GM18907 (cell line): ENCODE data around the gene RSF1.
"Not testable (repeated sequence)": the region's sequence is repeated elsewhere in the genome, so short reads cannot be mapped to it uniquely, and the experiment has no call there.

ENCODE experiments used
- ATAC-seq: cut with Tn5 transposase; IDR thresholded peaks from one replicate; pipeline ENCODE4 v1.9.1; 2021; ENCODE audit warnings: mild to moderate bottlenecking, moderate library complexity; ENCODE audit not compliant: unreplicated experiment

RSF1 gene, protein sequence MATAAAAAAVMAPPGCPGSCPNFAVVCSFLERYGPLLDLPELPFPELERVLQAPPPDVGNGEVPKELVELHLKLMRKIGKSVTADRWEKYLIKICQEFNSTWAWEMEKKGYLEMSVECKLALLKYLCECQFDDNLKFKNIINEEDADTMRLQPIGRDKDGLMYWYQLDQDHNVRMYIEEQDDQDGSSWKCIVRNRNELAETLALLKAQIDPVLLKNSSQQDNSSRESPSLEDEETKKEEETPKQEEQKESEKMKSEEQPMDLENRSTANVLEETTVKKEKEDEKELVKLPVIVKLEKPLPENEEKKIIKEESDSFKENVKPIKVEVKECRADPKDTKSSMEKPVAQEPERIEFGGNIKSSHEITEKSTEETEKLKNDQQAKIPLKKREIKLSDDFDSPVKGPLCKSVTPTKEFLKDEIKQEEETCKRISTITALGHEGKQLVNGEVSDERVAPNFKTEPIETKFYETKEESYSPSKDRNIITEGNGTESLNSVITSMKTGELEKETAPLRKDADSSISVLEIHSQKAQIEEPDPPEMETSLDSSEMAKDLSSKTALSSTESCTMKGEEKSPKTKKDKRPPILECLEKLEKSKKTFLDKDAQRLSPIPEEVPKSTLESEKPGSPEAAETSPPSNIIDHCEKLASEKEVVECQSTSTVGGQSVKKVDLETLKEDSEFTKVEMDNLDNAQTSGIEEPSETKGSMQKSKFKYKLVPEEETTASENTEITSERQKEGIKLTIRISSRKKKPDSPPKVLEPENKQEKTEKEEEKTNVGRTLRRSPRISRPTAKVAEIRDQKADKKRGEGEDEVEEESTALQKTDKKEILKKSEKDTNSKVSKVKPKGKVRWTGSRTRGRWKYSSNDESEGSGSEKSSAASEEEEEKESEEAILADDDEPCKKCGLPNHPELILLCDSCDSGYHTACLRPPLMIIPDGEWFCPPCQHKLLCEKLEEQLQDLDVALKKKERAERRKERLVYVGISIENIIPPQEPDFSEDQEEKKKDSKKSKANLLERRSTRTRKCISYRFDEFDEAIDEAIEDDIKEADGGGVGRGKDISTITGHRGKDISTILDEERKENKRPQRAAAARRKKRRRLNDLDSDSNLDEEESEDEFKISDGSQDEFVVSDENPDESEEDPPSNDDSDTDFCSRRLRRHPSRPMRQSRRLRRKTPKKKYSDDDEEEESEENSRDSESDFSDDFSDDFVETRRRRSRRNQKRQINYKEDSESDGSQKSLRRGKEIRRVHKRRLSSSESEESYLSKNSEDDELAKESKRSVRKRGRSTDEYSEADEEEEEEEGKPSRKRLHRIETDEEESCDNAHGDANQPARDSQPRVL (N-terminal part only)

DNA sequence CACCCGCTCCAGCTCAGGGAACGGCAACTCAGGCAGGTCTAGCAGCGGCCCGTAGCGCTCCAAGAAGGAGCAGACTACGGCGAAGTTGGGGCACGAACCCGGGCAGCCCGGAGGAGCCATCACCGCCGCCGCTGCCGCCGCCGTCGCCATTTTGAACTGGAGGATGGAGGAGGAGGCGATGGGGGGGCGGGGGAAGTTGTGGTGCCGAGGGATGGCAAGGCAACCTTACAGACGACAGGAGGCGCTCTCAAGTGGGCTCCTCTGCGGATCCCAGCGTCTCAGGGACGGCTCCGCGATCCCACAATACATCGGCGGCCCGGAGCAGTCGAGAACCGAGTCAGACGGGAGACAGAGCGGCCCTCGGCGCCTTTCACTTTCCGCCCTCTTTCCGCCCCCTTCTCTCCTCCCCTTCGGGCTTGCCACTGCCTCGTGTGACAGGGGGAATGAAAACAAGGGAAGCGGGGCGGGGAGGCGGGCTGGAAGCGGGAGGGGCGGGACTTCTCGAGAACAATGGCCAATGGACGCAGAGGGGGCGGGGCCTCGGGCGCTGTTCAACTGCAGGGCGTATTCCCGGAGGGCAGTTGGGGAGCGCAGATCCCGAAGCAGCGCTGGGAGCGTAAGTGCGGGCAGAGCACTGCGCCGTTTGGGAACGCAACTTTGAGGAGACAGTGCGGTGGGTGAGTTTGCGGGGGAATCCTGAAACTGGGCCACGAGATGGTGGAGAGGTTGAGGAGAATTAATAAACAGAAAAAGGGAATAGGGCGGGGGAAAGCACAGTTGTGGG lies at the start of gene RSF1, which contains the start of gene AAMDC:
RSF1 (minus strand) TSS at position 158 of the 784 bp plus-strand sequence; CDS start at position 150, 8 bp downstream.
AAMDC (plus strand) TSS at position 580 of the 784 bp plus-strand sequence. CDS start 21,353 bp downstream, outside the sequence.
- peak; percentile 86 for ATAC-seq

DNA sequence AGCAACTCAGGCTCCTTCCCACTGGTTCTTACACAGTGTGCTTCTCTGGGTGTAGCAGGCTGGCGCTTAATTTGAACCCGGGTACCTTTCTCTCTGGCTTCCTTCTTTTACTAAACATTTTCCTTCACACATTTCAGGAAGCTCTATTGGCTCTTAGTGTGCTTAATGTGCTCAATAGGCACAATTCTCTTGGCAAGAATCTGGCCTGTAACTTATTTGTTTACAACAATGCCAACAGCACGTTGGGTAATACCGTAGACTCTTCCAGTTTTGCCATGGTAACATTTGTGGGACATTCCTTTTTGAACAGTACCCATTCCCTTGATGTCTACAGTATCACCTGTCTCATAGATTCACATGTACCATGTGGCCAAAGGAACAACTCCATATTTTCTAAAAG lies 48.2 kb upstream of the RSF1 start:
- ATAC-seq, result no peak

DNA sequence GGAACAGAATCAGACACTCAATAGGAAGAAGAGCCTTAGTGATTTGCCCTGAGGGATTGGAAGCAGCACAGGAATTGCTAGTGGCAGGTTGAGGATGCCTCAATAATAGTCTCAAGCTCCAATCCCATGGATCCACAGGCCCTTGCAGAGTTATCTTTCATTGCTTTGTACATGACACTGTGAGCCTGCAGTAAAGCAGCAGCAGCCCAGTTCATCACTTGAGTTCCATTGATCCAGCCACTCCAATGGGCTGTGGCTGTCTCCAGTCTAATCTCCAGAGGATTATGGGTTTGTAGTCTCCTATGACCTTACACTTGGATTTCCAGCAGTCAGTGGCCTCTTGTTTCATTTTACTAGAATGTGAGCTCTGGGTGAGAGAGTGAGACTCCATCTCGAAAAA lies 45.8 kb upstream of the RSF1 start:
- no peak for ATAC-seq

DNA sequence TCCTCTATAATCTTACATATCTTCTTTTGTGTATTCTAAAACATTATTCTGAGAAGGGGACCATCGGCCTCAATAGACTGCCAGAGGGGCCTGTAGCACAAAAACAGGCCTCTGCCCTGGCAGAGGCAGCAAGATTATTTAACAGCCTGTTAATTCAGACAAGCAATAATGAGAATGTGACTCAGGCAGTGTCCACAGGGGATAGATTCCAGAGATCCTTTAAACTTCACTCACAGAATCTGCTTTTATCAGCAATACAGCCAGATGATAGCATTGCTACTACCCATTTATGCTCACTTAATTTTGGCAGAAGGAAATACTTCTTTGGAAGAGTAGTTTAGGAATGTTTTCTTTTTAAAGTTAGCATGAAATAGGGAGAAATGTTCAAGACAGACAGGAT lies 45.3 kb upstream of the RSF1 start:
- ATAC-seq, result no peak

DNA sequence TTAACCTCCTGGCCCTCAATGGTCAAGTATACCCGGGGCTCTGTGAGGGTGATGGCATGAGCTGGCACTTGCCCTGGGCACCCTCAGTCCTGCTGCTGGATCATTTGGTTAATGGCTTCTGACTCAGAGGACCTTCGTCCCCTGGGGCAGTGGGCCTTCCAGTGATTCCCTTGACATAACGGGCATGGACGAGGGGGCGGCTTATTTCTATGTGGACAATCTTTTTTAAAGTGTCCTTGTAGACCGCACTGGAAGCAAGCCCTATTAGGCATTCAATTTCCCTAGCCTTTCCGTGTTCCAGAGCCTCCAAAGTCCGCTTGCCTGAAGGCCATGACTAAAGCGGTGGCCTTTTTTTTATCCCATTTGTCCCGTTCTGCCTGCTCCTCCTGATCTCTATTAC lies 40.9 kb upstream of the RSF1 start:
- not testable (repeated sequence) for ATAC-seq

DNA sequence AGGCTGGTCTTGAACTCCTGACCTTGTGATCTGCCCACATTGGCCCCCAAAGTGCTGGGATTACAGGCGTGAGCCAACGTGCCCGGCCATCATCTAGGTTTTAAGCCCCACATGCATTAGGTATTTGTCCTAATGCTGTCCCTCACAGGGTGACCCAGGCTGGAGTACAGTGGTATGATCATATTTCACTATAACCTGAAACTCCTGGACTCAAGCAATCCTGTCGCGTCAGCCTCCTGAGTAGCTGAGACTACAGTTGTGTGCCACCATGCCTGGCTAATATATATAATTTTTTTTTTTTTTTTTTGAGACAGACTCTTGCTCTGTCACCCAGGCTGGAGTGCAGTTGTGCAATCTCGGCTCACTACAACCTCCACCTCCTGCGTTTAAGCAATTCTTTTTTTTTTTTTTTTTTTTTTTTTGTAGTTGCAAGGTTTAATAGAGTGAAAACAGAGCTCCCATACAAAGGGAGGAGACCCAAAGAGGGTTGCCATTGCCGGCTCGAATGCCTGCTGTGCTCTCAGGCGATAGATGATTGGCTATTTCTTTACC lies 37.5 kb upstream of the RSF1 start:
- ATAC-seq, result not testable (repeated sequence)

DNA sequence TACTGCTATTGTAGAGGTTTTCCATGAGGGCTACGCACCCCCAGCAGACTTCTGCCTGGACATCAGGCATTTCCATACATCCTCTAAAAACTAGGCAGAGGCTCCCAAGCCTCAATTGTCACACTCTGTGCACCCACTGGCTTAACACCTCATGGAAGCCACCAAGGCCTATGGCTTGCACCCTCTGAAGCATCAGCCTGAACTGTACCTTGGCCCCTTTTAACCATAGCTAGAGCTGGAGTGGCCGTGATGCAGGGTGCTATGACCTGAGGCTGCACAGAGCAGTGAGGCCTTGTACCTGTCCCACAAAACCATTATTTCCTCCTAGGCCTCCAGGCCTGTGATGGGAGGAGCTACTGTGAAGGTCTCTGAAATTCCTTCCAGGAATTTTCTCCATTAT lies 34.3 kb upstream of the RSF1 start:
- no peak for ATAC-seq

DNA sequence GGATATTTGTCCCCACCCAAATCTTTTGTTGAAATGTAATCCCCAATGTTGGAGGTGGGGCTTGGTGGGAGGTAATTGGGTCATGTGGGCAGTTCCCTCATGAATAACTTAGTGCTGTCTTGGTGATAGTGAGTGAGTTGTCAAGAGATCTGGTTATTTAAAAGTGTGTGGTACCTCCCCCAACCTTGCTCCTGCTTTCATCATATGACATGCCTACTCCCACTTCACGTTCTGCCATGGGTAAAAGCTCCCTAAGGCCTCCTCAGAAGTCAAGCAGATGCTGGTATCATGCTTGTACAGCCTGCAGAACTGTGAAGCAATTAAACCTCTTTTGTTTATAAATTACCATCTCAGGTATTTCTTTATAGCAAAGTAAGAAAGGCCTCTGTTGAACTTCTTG lies 31.0 kb upstream of the RSF1 start:
- no peak for ATAC-seq

DNA sequence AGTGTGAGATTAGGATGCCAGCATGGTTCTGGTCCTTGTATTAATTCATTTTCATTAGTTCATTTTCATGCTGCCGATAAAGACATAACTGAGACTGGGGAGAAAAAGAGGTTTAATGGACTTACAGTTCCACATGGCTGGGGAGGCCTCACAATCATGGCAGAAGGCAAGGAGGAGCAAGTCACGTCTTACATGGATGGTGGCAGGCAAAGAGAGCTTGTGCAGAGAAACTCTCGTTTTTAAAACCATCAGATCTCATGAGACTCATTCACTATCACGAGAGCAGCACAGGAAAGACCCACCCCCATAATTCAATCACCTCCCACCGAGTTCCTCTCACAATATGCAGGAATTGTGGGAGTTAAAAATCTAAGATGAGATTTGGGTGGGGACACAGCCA lies 23.2 kb upstream of the RSF1 start:
- not testable (repeated sequence) for ATAC-seq

DNA sequence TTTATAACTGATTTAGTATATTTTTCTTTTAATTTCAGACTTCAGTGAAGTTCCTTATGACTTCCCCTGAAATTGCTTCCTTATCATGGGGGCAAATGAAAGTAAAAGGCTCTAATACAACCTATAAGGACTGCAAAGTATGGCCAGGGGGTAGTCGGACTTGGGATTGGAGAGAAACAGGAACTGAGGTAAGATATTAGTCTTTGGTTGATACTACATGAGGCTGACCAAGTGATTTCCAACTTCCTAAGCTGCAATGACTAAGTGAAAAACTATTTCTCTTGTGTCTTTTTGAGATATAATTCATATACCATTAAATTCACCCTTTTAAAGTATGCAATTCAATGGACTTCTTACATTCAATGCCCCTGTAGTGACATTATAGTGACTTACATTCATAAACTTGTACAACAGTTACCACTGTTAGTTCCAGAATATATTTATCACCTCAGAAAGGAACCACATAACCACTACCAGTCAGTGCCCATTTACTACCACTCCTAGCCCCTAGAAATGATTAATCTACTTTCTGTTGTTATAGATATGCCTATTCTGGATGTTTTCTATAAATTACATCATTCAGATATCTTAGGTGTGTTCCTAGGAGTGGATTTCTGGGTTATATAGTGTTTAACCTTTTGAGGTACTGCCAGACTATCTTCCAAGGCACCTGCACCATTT lies 22.1 kb upstream of the RSF1 start:
- no peak for ATAC-seq

DNA sequence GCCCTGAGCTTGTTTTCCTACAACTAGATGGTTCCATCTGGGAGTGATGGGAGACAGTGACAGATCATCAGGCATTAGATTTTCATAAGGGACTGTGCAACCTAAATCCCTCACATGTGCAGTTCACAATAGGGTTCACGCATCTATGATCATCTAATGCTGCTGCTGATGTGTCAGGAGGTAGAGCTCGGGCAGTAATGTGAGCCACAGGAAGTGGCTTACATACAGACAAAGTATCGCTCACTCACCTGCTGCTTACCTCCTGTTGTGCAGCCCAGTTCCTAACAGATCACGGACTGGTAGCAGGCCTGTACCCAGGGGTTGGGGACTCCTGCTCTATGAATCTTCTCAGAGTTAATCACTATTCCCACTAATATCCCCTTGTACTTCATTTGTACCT lies 12.8 kb upstream of the RSF1 start:
- ATAC-seq, result no peak

DNA sequence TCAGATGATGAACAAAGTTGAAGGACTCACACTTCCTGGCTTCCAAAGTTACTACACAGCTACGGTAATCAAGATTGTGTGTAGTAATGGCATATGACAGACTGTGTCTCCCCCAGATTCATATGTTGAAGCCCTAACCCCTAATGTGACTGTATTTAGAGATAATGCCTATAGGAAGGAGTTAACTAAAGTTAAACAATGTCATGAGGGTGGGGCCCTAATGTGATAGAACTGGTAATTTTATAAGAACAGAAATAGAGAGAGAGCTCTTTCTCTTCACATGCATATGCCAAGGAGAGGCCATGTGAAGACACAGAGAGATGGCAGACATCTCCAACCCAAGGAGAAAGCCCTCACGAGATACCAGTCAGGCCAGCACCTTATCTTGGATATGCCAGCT lies 8.4 kb upstream of the RSF1 start:
- ATAC-seq, result no peak

DNA sequence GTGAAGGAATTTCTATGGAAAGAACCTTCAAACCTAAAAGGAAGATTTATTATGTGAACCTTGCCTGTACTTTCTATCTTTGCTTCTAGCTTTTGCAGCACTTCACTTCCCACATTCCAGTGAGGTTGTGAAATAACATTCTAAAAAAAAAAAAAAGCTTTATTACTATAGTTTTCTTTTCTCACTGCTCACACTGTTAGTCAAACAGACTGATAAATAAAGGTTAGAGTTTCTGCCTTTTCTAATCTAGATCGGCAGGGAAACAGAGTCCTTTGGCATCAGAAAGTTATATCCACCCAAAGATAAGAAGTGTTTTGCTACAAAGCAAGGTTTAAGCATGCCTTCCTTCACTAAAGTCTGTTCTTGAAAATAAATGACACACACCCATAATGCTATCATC lies 3.3 kb upstream of the RSF1 start:
- no peak for ATAC-seq

DNA sequence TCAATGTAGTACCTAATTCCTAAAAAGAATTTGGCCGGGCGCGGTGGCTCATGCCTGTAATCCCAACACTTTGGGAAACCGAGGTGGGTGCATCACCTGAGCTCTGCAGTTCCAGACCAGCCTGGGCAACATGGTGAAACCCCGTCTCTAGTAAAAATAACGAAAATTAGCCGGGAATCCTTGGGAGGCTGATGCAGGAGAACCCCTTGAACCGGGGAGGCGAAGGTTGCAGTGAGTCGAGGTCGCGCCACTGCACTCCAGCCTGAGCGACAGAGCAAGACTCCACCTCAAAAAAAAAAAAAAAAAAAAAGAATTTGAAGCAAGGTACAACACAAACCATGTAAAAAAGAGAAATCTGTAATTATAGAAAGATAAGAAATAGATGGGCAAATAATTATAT lies 1.6 kb upstream of the RSF1 start:
- ATAC-seq, result not testable (repeated sequence)

DNA sequence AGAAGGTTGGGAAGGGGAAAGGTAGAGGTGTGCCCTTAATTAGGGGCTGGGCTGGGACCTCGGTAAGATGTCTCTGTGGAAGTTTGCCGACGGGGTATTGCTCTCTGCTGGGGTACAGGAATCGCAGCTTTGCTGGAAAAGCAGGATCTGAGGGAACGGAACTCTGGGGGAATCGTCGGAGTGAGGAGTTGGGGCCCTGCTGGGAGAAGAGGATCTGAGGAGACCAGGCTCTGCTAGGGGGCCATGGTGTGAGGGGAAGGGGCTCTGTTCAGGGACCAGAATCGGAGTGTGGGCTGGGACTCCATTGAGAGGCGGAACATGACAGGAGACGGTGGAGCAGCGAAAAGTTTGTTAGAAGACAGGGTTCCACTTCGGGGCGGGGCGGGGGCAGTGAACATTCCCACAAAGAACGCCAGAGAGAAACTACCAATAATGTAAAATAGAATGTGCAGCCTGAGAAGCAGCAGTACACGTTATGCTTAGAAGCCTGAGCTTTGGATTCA lies 878 bp upstream of the RSF1 start:
- peak; percentile 0 for ATAC-seq

DNA sequence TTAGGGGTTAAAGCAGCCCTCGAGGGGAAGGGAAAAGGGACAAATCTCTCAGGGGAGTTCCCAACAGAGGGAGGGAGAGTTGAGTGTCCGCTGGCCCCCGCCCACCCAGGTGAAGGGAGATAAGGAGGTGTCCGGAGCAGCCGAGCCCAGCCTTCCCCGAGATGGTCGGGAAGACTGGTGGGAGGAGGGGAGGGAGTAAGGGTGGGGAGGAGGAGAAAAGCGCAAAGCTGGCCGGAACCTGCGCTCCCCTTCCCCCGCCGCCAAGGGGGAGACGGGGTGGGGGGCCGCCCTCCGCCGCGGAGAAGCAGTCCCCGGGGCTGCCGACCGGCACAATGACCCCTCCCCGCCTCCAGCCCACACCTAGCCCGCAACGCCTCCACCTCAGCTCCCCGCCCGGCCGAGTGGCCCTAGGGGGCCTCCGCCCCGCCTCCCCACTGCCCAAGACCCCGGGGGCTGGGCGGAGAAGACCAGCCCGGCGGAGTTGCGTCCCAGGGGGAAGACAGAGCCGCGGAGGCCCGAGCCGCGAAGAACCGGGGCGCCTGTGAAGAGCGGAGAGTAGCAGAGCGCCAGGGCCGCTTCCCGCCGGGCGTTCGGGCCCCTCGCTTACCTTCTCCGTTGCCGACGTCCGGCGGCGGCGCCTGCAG lies 479 bp downstream of the RSF1 start:
- ATAC-seq, result peak; percentile 28

DNA sequence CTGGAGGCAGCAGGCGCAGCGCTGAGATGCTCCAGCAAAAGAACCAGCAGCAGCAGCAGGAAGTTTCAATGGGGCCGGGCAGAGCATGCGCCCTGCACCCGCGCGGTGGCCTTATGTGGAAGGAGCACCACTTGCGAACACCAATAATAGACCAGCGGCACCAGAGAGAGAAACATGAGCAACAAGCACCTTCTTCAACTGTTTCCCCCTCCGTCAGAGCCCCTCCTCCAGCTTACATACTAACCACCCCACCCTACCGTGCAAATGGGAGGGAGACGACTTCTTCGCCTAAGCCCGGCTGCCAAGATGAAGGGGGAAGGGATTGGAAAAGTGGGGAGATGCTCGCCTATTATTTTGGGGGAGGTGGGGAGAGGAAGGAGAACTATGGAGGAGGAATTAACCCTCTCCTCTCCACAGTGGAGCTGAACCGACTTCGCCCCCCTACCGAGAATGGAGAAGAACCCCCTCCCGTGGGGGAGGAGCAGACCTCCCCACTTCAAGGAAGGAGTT lies 1.1 kb downstream of the RSF1 start:
- ATAC-seq, result peak; percentile 53

DNA sequence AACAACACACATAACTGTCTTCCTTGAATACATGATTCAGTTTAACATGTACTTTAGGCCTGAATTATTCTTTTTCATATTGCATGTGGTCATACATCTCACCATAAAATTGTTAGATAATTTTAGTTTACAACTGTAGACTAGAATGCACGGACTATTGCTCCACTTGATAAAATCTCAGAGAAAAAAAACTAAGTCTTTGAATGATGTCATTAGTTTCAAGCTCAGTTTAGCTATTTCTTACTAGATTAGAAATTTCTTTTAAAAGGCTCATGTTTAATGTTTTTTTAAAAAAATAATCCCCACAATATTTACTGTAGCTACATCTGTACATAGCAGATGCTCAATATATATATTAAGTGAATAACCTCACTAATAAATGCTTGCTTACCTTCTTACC lies 5.1 kb downstream of the RSF1 start:
- no peak for ATAC-seq
